Measurements from ENCODE around the gene IMMP1L. TPM values are rescaled to one million over a fixed set of nuclear protein-coding genes. Genes with fewer than 3 reads are reported as not detected.

The IMMP1L gene
- total and polyA plus RNA-seq, 2 of the 8 experiments (the other 6 are each of a cell fraction or from before 2014, with no cell fraction given): 27.4 to 47.7 TPM

GRCh38 chr11:31464436-31464835 is 45.0 kb downstream of the IMMP1L start:
- H4K8ac ChIP-seq (ENCODE audit: extremely low read depth, insufficient read depth, low read length): no peak overlapping the region
- no peak overlapping the region for H2AFZ ChIP-seq (ENCODE audit: low read length)
- H2AK5ac ChIP-seq (ENCODE audit: low read depth, low read length): no peak overlapping the region
- no peak overlapping the region for H3K9ac ChIP-seq (replicated peaks in 1 of 4; ENCODE audit: extremely low read depth in 1 of 4, low read depth in 3 of 4, low read length in 3 of 4)
- peaks cover 0 to 10% of the 10 kb centered on the region in 2 experiments; a peak in 2 of 4 replicates for H3K79me2 ChIP-seq (ENCODE audit: control insufficient read depth in 1 of 2, insufficient read depth in 2 of 2, low read length in 2 of 2)
- H3K23me2 ChIP-seq (ENCODE audit: low read depth, low read length): no peaks in the 10 kb centered on the region
- H3K4me2 ChIP-seq (ENCODE audit: insufficient read depth in 1 of 2, low read depth in 2 of 2, low read length in 2 of 2): no peak overlapping the region
- no peak overlapping the region for H2BK120ac ChIP-seq (replicated peaks; ENCODE audit: low read depth, low read length)
- WGBS, 2 experiments (ENCODE audit: extremely low coverage in 1 of 2, insufficient coverage in 1 of 2, insufficient read length in 1 of 2, insufficient replicate concordance in 2 of 2, low coverage in 1 of 2, low lambda C conversion rate in 2 of 2, missing lambda C conversion rate in 1 of 2): 90% methylated on average over 3 of the region's 3 CpGs; no CpG with 5 or more reads in 1 of the 2 experiments
- no peak overlapping the region for H4K91ac ChIP-seq (replicated peaks; ENCODE audit: insufficient read length, low read length)
- H3K27ac ChIP-seq (ENCODE audit: low read depth, low read length): no peak overlapping the region
- no peak overlapping the region for H2BK20ac ChIP-seq (ENCODE audit: low read length)
- no peak overlapping the region for H3K23ac ChIP-seq (ENCODE audit: insufficient read length)
- H3K27me3 ChIP-seq (replicated peaks in 1 of 4; ENCODE audit: control insufficient read depth in 3 of 4, extremely low read depth in 1 of 4, insufficient read depth in 3 of 4, low read length in 3 of 4): no peaks in the 10 kb centered on the region
- peak; percentile 36 for FAIRE-seq
- no peak overlapping the region for H4K5ac ChIP-seq (ENCODE audit: insufficient read length, low read depth, low read length)
- H3K9me3 ChIP-seq (ENCODE audit: insufficient read depth in 2 of 2, low read depth in 1 of 2, low read length in 1 of 2): peaks cover 0 to 11% of the 10 kb centered on the region in 2 experiments; a peak in 1 of 4 replicates
- no peaks in the 10 kb centered on the region for H3K79me1 ChIP-seq (ENCODE audit: low read depth, low read length)
- no peak overlapping the region for H3K56ac ChIP-seq (replicated peaks; ENCODE audit: insufficient read length, low read depth, low read length)
- no peaks in the 10 kb centered on the region for H3K4me1 ChIP-seq (replicated peaks in 1 of 4; ENCODE audit: control insufficient read depth in 3 of 4, insufficient read depth in 4 of 4, low read length in 3 of 4)
- H4K20me1 ChIP-seq (replicated peaks in 1 of 2; ENCODE audit: control insufficient read depth in 1 of 2, insufficient read depth in 2 of 2, low read length in 2 of 2): no peaks in the 10 kb centered on the region
- no peak overlapping the region for H3K4ac ChIP-seq (replicated peaks; ENCODE audit: insufficient read length, low read depth, low read length)
- no peak overlapping the region for H3K4me3 ChIP-seq (ENCODE audit: extremely low read depth in 1 of 4, insufficient read depth in 2 of 4, low read depth in 3 of 4, low read length in 4 of 4)
- H3K18ac ChIP-seq (ENCODE audit: extremely low read depth, low read length): no peak overlapping the region
- no peak overlapping the region for H3K14ac ChIP-seq (ENCODE audit: insufficient read length)
- no peak overlapping the region for H2BK15ac ChIP-seq (ENCODE audit: low read length)
- H3K36me3 ChIP-seq (ENCODE audit: control insufficient read depth in 2 of 4, insufficient read depth in 4 of 4, low read length in 3 of 4): peaks cover 0 to 5% (median 1%) of the 10 kb centered on the region in 4 experiments; a peak in 4 of 8 replicates
- no peak overlapping the region for H2BK5ac ChIP-seq (ENCODE audit: low read depth, low read length)
- POLR2A ChIA-PET (ENCODE audit: partially characterized antibody): interaction anchor here (0.7 kb wide), 1 partner anchor 767 kb away, joined by 3 read pairs; no protein-coding TSS in a partner anchor
- CTCF ChIA-PET (ENCODE audit: partially characterized antibody): no interaction called here
- no peak overlapping the region for H2BK12ac ChIP-seq (ENCODE audit: low read depth, low read length)
- TF ChIP-seq CBX8 (IDR thresholded peaks at IDR 0.05; ENCODE audit: borderline replicate concordance, low read depth, low read length): no peak
- no peak for TF ChIP-seq SP4 (IDR thresholded peaks at IDR 0.05; ENCODE audit: low read length)
- TF ChIP-seq NRF1 (IDR thresholded peaks at IDR 0.05; ENCODE audit: low read depth, low read length): no peak
- TF ChIP-seq EZH2 (IDR thresholded peaks at IDR 0.05; ENCODE audit: low read depth, low read length, severe bottlenecking): no peak
- TF ChIP-seq RFX5 (IDR thresholded peaks at IDR 0.05; ENCODE audit: borderline replicate concordance, low read depth, low read length): no peak
- no peak for TF ChIP-seq RNF2 (IDR thresholded peaks at IDR 0.05; ENCODE audit: borderline replicate concordance, low read depth, low read length, missing control alignments, poor library complexity, severe bottlenecking)
- no peak for TF ChIP-seq MAX (IDR thresholded peaks at IDR 0.05)
- DNase-seq (ENCODE audit: low read depth in 1 of 2, low spot score in 2 of 2): no peak

All from H1 (cell line).